ENCODE measurements around the gene RGS9.
"Not testable (repeated sequence)": the region's sequence is repeated elsewhere in the genome, so short reads cannot be mapped to it uniquely, and the experiment has no call there.

RGS9 gene

GRCh38 chr17:65158041-65158440 lies 20.9 kb downstream of the RGS9 start:
- no peak for DNase-seq

DNA sequence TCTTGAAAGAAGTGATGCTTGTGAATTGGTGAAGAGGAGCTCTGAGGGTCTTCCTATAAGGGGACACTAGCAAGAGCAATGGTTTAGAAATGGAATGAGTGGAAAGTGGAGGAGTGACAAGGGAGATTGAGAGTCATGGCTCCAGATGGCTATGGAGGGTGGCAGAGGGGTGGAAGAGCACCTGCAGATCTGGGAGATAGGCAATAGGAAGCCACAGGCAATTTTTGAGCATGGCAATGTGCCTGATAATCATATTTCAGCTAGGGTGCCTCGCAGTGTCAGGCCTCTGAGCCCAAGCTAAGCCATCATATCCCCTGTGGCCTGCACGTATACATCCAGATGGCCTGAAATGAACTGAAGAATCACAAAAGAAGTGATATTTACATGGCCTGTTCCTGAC lies 21.5 kb downstream of the RGS9 start:
- DNase-seq, result no peak

- DNase-seq, result no peak
Observed at GRCh38 chr17:65160516-65160915, 23.3 kb downstream of the RGS9 start.

- DNase-seq, result no peak
Observed at GRCh38 chr17:65163990-65164495, 26.9 kb downstream of the RGS9 start.

GRCh38 chr17:65166787-65167186 lies 29.6 kb downstream of the RGS9 start:
- DNase-seq, result no peak

DNA sequence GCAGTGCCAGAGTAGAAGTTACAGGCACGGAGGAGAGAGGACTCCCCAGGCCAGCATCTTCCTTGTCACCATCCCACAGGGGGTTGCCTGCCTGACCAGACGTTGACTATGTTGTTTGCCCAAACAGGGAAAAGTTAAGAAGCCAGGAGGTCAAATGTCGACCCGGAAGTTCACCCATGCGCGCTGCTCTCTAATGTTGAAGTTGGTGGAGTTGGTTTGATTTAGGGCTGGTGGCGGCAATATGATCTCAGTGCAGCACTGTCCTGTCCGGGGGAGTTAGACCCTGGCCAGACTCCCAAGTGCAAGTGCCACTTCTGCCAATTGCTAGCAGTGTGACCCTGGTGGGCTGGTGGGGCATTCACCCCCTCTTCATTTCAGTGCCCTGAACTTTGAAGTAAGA lies 30.4 kb downstream of the RGS9 start:
- no peak for DNase-seq

- no peak for DNase-seq
Observed at GRCh38 chr17:65169691-65170090, 32.5 kb downstream of the RGS9 start.

DNA sequence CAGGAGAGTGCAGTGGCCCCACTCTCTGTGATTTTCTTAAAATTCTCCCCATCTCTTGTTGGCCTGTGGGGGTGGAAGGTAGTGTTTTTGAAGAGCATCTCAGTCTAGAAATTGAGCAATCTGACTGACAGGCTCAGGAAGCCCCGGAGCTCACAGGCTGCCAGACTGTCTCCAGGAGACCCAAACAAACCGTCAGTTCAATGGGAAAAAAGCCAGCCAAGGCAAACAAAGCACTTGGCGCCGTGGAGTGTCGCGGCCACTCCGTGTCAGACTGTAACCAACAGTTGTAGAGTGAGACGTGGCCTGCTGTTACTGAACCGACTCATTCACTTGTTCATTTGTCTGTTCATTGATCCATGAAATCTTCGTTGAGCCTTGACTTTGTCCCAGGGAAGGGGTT lies 33.7 kb downstream of the RGS9 start:
- DNase-seq, result peak; percentile 85

- DNase-seq, result no peak
Observed at GRCh38 chr17:65171752-65172151, 34.6 kb downstream of the RGS9 start.

DNA sequence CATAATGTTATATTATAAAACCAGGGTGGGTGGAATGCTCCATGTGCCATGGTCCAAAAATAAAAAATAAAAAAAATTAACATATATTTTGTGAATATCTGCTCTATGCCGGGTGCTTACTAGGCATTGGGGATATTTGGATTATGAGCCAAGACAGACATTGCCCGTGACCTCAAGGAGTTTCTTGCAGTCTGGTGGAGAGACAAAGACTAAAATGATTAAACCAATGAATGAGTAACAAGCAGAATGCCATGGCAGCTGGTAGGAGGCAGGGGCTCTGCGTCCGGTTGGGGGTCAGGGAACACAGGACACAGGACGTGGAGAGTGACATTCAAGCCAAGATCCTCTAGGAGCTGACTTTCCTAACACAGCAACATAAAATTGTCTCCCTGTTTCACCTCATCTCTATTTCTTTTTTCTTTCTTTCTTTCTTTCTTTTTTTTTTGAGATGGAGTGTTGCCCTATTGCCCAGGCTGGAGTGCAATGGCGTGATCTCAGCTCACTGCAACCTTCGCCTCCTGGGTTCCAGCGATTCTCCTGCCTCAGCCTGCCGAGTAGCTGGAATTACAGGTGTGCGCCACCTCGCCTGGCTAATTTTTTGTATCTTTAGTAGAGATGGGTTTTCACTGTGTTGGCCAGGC lies 35.4 kb downstream of the RGS9 start:
- DNase-seq, result no peak

DNA sequence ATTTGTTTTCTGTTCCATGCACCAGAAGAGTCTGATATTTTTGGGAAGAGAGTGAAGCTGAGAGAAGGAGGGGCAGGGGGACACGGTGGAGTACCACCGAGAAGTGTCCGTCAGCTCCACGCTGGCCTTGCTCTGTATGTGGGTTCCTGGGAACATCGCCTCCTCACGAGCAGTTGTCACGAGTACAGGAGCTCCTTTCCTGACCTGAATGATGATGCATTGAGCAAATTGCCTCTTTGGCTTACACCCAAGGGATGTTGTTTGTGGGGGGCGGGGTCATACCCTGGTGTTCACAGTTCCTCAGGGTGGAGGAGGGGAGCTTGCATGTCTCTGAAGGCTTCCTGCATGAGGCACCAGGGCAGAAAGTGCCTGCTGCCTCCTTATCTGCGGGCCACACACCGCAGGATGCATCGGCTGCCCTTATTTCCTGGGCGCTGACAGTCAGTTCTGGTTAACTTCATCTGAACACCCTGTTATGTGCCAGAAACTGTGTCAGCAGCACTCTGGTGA lies 36.2 kb downstream of the RGS9 start:
- peak; percentile 12 for DNase-seq

GRCh38 chr17:65173976-65174683 lies 37.0 kb downstream of the RGS9 start:
- no peak for DNase-seq

GRCh38 chr17:65174974-65175373 lies 37.8 kb downstream of the RGS9 start:
- DNase-seq, result no peak

DNA sequence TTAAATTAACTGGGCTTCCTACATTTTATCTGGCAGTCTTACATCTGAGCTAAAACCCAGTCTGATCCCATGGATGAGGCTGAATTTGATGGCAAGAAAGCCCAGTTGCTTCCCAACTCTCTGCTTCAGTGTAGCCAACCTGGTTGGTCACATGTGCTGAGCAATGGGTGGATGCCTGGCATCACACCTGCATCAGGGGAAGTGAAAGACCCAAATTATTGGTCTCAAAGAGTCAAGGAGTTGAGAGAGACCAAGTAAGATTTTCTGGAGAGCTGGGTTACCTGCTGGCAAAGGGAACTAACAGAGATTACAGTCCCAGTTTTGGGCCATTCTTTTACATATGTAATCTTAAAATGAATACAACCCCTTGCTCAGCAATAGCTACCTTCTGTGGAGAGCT lies 38.8 kb downstream of the RGS9 start:
- DNase-seq, result no peak

GRCh38 chr17:65176646-65177409 lies 39.7 kb downstream of the RGS9 start:
- DNase-seq, result no peak

- no peak for DNase-seq
Observed at GRCh38 chr17:65177901-65178300, 40.7 kb downstream of the RGS9 start.

GRCh38 chr17:65180276-65180675 lies 43.1 kb downstream of the RGS9 start:
- DNase-seq, result not testable (repeated sequence)

DNA sequence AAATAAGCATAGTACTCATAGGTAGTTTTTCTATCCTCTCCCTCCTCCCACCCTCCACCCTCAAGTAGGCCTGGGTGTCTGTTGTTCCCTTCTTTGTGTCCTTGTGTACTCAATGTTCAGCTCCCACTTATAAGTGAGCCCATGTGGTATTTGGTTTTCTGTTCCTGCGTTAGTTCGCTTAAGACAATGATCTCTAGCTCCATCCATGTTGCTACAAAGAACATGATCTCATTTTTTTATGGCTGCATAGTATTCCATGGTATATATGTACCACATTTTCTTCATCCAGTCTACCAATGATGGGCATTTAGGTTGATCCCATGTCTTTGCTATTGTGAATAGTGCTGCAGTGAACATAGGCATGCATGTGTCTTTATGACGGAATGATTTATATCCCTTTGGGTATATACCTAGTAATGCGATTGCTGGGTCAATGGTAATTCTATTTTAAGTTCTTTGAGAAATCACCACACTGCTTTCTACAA lies 43.6 kb downstream of the RGS9 start:
- not testable (repeated sequence) for DNase-seq

DNA sequence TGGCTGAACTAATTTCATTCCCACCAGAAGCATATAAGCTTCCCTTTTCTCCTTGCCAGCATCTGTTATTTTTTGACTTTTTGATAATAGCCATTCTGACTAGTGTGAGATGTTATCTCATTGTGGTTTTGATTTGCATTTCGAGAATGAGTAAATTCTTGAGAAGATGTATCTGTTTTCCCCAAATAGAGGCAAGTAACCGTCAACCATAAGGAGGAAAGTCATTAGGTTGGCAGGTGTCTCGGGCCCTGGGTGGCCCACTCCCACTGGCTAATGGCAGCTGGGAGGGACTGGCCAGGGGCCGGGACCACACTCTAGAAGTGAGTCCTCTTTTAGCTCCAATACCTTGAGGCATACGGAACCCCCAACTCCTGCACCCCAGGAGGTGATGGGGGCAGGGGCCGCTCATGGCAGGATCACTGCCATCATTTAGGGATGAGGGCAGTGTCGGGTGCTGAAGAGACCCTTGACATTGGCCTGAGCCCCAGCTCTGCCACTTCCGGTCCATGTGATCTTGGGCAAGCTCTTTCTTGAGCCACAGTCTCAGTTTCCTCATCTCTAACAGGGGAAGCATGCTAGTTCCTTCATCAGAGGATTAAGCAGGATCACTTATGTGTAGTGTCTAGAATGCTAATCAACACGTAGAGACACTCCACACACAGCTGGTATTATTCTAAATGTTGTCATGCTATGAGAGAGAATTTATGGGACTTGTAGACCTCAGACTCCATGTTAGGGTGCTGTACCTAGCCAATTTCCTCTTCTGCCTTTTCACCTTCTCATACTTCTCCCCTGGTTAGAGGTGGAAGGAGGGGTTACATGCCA lies 44.3 kb downstream of the RGS9 start:
- DNase-seq, result no peak

DNA sequence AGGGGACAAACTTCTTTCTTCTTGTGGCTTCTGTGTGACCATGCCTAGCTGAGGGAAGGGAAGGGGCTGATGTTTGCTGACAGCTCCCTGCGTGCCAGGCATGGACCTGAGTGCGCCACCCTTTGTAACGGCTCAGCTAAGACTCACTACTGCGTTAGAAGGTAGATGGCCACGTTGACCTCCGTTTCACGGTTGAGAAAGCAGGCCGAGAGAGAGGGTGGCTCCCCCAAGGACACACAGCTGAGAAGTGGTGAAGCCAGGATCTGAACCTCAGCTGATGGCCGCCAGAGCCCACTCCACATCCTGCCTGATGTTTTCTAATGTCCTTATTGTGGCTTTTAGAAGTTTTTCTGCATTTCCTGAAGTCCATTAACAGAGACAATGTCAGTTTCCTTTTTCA lies 45.1 kb downstream of the RGS9 start:
- no peak for DNase-seq

DNA sequence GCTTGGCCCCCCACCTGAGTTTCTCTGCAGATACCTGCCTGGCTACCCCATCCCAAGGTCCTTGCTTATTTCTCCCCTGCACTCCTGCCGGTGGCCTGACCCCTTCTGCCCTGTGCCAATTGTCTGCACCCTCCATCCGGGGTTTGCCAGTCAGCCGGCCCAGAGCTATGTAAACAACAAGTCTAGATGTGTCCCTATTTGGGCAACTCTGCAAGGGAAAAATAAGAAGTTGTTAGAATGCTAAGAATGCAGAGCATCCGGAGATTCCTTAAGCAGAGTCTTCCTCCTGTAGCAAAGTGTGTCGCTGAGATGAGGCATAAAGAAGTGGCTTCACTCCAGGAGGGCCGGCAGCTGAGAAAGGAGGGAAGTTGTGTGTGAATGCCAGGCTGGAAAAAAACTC lies 46.6 kb downstream of the RGS9 start:
- DNase-seq, result no peak

- DNase-seq, result no peak
Observed at GRCh38 chr17:65184235-65184959, 47.2 kb downstream of the RGS9 start.

Measured in COR-L47 (cell line).